SU-DHL-6 (cell line): Measurements from ENCODE around the gene ATP8A1.

Source experiments
- H2AFZ ChIP-seq: fragments of 200-600 bp; sonication (generic); 2 replicates; pipeline ENCODE4 v1.6.1; 2014; ENCODE audit warnings: low read depth, mild to moderate bottlenecking, moderate library complexity, mixed read lengths, antibody characterized with exemption, low read length; ENCODE audit not compliant: severe bottlenecking
- H3F3A ChIP-seq: fragments of 200-600 bp; shearing (Covaris generic); 2 replicates; pipeline ENCODE4 v1.6.0; 2016; ENCODE audit warnings: antibody characterized with exemption, mild to moderate bottlenecking; ENCODE audit not compliant: insufficient read depth
- H3K27ac ChIP-seq: fragments of 200-600 bp; sonication (generic); 2 replicates; pipeline ENCODE4 v1.5.1; 2016; ENCODE audit warnings: low read depth, mild to moderate bottlenecking, low read length, moderate library complexity, mixed read lengths
- H3K27me3 ChIP-seq: fragments of 200-600 bp; sonication (generic), shearing (Covaris generic); 2 replicates; pipeline ENCODE4 v1.6.0; 2014; ENCODE audit warnings: mild to moderate bottlenecking, low read length
- H3K36me3 ChIP-seq: fragments of 200-600 bp; sonication (generic); 2 replicates; pipeline ENCODE4 v1.6.1; 2014; ENCODE audit warnings: mild to moderate bottlenecking, low read length, mixed read lengths
- H3K4me2 ChIP-seq: fragments of 300-600, 200-600 bp; shearing (Covaris generic), sonication (generic); 2 replicates; pipeline ENCODE4 v1.6.0; 2014; ENCODE audit warnings: low read length, low read depth, mild to moderate bottlenecking; ENCODE audit not compliant: poor library complexity, severe bottlenecking
- H3K4me3 ChIP-seq: fragments of 200-600 bp; sonication (generic); 2 replicates; pipeline ENCODE4 v1.5.1; 2014; ENCODE audit warnings: antibody characterized with exemption, low read length, mild to moderate bottlenecking, mixed read lengths; ENCODE audit not compliant: insufficient read depth, poor library complexity, severe bottlenecking
- H3K79me2 ChIP-seq: fragments of 200-600 bp; sonication (generic); 2 replicates; pipeline ENCODE4 v1.6.1; 2014; ENCODE audit warnings: mild to moderate bottlenecking, low read length, moderate library complexity; ENCODE audit not compliant: insufficient read depth
- H3K9ac ChIP-seq: fragments of 200-600 bp; sonication (generic); 2 replicates; pipeline ENCODE4 v1.7.0; 2014; ENCODE audit warnings: mild to moderate bottlenecking, low read length
- H3K9me2 ChIP-seq: fragments of 200-600 bp; sonication (generic); replicated peaks from 2 replicates; pipeline ENCODE4 v1.6.1; 2014; ENCODE audit warnings: low read length; ENCODE audit not compliant: insufficient read depth
- H3K9me3 ChIP-seq: fragments of 200-600 bp; sonication (generic); 2 replicates; pipeline ENCODE4 v1.6.1; 2014; ENCODE audit warnings: low read length, mixed read lengths; ENCODE audit not compliant: insufficient read depth
- H4K20me1 ChIP-seq: fragments of 200-600 bp; sonication (generic); 2 replicates; pipeline ENCODE4 v1.6.1; 2014; ENCODE audit warnings: low read depth, mild to moderate bottlenecking, antibody characterized with exemption, low read length, moderate library complexity, mixed read lengths
- CTCF ChIP-seq: fragments of 200-600 bp; sonication (generic); IDR thresholded peaks from one replicate; pipeline ENCODE4 v1.5.1; 2017; ENCODE audit warnings: antibody characterized with exemption, mild to moderate bottlenecking, low read length, moderate library complexity; ENCODE audit not compliant: insufficient read depth, poor library complexity, severe bottlenecking
- EZH2phosphoT487 ChIP-seq: fragments of 200-600 bp; sonication (generic), shearing (Covaris generic); conservative IDR thresholded peaks from 2 replicates; pipeline ENCODE4 v1.6.1; 2018; ENCODE audit warnings: mild to moderate bottlenecking, antibody characterized with exemption, low read length, moderate library complexity, mixed read lengths

The ATP8A1 gene

GRCh38 chr4:42607011-42607726 is 49.7 kb downstream of the ATP8A1 start:
- no peaks in the 10 kb centered on the region for H3K27me3 ChIP-seq
- no peak overlapping the region for H3K27ac ChIP-seq
- no peak overlapping the region for H3K9ac ChIP-seq
- no peak overlapping the region for H3K4me3 ChIP-seq
- no peaks in the 10 kb centered on the region for H3K9me2 ChIP-seq
- H2AFZ ChIP-seq = no peak overlapping the region
- no peak for TF ChIP-seq CTCF
- no peak for TF ChIP-seq EZH2phosphoT487
- no peaks in the 10 kb centered on the region for H3K9me3 ChIP-seq
- H3K4me2 ChIP-seq = no peak overlapping the region
- H3F3A ChIP-seq = no peaks in the 10 kb centered on the region
- no peaks in the 10 kb centered on the region for H4K20me1 ChIP-seq
- no peaks in the 10 kb centered on the region for H3K36me3 ChIP-seq
- no peaks in the 10 kb centered on the region for H3K79me2 ChIP-seq

GRCh38 chr4:42605264-42605663 is 51.6 kb downstream of the ATP8A1 start:
- no peak overlapping the region for H3K4me3 ChIP-seq
- H3K27ac ChIP-seq = no peak overlapping the region
- H3K9me3 ChIP-seq = no peaks in the 10 kb centered on the region
- H3K4me2 ChIP-seq = no peak overlapping the region
- TF ChIP-seq CTCF (no peak), EZH2phosphoT487 (no peak)
- no peaks in the 10 kb centered on the region for H3K27me3 ChIP-seq
- no peak overlapping the region for H2AFZ ChIP-seq
- no peaks in the 10 kb centered on the region for H3K36me3 ChIP-seq
- no peak overlapping the region for H3K9ac ChIP-seq
- no peaks in the 10 kb centered on the region for H3F3A ChIP-seq
- H3K79me2 ChIP-seq = no peaks in the 10 kb centered on the region
- no peaks in the 10 kb centered on the region for H4K20me1 ChIP-seq
- no peaks in the 10 kb centered on the region for H3K9me2 ChIP-seq

- H3F3A ChIP-seq = no peaks in the 10 kb centered on the region
- TF ChIP-seq EZH2phosphoT487 (no peak), CTCF (no peak)
- H3K9me2 ChIP-seq = no peaks in the 10 kb centered on the region
- no peaks in the 10 kb centered on the region for H3K36me3 ChIP-seq
- no peak overlapping the region for H3K4me3 ChIP-seq
- H3K27ac ChIP-seq = no peak overlapping the region
- no peaks in the 10 kb centered on the region for H3K9me3 ChIP-seq
- H2AFZ ChIP-seq = no peak overlapping the region
- no peaks in the 10 kb centered on the region for H3K27me3 ChIP-seq
- no peak overlapping the region for H3K4me2 ChIP-seq
- H3K9ac ChIP-seq = no peak overlapping the region
- no peaks in the 10 kb centered on the region for H4K20me1 ChIP-seq
- H3K79me2 ChIP-seq = no peaks in the 10 kb centered on the region
Measured at GRCh38 chr4:42603862-42604261, 53.0 kb downstream of the ATP8A1 start.

- no peaks in the 10 kb centered on the region for H3K36me3 ChIP-seq
Measured at GRCh38 chr4:42600578-42600977, 56.3 kb downstream of the ATP8A1 start.

More at GRCh38 chr4:42600578-42600977, 56.3 kb downstream of the ATP8A1 start:
- H3F3A ChIP-seq = no peaks in the 10 kb centered on the region
- H3K9me3 ChIP-seq = no peaks in the 10 kb centered on the region
- no peaks in the 10 kb centered on the region for H3K9me2 ChIP-seq
- H3K27me3 ChIP-seq = no peaks in the 10 kb centered on the region
- no peak overlapping the region for H3K27ac ChIP-seq
- TF ChIP-seq EZH2phosphoT487 (no peak), CTCF (no peak)
- H3K4me2 ChIP-seq = peak overlapping the region; percentile 34
- H4K20me1 ChIP-seq = no peaks in the 10 kb centered on the region
- H3K9ac ChIP-seq = no peak overlapping the region
- H3K79me2 ChIP-seq = no peaks in the 10 kb centered on the region
- H3K4me3 ChIP-seq = no peak overlapping the region
- H2AFZ ChIP-seq = no peak overlapping the region
